GM18951 (cell line): Measurements from ENCODE around the gene TH.

Experiments used
- POLR2A ChIP-seq: IDR thresholded peaks from 4 replicates; pipeline ENCODE4 v1.6.1; 2011; ENCODE audit warnings: mild to moderate bottlenecking; ENCODE audit not compliant: insufficient read length, insufficient read depth; ENCODE audit errors: extremely low read depth
- in situ Hi-C: fragments of 300-500 bp; cut with MboI; formaldehyde crosslinking; loops from one replicate; pipeline ENCODE4 v1.12.0; 2022; ENCODE audit warnings: low sequenced_read_pairs, mixed read lengths, inconsistent platforms; ENCODE audit not compliant: unreplicated experiment

The TH gene

DNA sequence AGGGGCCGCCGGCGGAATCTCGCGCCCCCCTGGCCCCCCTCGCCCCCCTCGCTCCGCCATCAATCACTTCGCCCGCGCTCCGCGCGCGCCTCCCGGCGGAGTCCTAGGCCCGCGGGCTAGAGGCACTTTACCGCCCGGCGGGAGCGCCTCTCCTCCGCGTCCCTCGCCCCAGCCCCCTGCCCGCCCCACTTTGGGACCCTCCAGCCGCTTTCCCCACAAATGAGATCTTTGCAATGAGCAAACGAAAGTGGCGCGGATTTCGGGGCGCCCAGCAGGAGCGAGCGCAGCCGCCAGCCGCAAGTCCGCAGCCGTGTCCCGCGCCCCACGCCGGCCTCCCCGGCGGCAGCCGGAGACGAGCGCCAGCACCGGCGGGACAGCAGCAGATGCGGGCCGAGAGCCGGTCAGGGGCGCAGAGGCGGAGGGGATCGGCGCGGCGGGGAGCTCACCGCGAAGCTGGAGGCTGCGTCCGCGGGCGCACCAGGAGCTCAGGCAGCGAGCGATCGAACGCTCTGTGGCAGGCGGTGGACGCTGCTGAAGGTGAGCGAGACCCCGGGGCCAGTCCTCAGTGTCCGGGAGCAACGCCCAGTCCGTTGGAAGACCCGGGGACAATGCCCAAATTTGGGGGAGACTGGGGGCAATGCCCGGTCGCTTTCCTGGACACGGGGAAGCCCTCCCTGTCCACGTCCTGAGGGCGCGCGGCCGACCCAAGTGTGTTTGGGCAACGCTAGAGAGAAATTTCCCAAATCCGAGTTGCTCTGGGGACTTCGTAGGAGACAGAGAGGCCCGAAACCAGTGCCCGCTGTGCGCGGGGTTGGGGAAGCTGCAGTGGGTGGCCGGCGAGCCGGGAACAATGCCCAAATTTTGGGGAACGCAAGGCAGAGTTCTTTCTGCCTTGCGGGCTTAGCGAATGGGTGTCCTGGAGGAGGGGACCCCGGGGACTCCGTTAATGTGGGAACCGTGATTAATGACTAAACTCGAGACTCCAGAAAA is 30.9 kb downstream of the TH start:
- TF ChIP-seq POLR2A = no peak
- in situ Hi-C loops = no loop called here

DNA sequence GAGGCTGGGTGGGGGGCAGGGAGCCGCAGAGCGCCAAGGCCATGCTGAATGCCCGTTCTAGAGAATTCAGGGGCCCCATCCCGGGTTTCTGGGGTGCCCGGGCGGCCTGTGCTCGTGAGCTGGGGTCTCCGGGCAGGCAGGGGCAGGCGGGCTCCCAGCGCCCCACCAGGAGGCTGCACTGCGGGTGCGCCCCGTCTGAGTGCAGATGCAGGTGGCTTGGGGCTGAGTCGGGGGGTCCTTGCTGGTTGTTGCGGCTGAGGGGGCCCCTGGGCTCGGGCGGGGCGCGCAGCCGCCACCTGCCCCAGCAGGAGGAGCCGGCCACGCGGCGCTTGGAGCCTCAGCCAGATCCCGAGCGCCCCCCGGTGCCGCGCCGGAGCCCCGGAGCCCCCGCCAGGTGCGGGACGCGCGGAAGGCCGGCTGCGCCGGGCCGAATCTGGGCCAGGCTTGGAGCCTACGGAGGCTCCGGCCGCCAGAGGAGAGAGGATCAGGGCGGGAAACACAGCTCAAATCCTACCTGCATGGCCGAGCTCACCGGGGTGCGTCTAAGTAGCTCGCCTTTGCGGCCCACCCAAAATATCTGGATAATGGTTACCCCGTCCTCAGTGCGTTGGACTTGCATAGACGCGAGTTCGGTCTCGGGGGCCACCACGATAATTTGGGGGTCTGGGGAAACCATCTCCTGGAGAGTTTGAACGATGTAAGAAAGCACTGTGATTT is 31.8 kb downstream of the TH start:
- TF ChIP-seq POLR2A = no peak
- in situ Hi-C loops = no loop called here

DNA sequence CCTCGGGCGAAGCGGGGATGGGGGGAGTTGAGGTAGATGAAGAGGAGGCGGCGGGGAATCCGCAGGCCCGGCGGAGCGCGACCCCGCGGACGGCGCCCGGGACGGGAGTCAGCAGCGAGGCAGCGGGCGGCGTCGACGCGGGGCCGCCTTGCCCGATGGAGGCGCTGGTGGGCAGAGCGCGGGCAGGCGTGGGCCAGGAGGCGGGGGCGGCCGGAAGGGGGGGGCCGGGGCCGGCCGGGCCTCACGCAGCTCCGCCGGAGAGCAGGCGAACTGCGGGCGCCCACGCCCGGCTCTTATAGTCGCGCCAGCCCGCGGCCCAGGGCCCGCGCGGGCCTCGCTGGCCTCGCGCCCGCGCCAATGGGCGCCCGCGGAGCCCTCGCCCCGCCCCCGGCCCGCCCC is 32.5 kb downstream of the TH start, which contains the start of gene IGF2:
Gene IGF2, minus strand, starts transcription at position 267 of the 399 bp plus-strand sequence. CDS start 3,866 bp downstream, outside the sequence.
- in situ Hi-C loops = no loop called here
- TF ChIP-seq POLR2A = no peak

DNA sequence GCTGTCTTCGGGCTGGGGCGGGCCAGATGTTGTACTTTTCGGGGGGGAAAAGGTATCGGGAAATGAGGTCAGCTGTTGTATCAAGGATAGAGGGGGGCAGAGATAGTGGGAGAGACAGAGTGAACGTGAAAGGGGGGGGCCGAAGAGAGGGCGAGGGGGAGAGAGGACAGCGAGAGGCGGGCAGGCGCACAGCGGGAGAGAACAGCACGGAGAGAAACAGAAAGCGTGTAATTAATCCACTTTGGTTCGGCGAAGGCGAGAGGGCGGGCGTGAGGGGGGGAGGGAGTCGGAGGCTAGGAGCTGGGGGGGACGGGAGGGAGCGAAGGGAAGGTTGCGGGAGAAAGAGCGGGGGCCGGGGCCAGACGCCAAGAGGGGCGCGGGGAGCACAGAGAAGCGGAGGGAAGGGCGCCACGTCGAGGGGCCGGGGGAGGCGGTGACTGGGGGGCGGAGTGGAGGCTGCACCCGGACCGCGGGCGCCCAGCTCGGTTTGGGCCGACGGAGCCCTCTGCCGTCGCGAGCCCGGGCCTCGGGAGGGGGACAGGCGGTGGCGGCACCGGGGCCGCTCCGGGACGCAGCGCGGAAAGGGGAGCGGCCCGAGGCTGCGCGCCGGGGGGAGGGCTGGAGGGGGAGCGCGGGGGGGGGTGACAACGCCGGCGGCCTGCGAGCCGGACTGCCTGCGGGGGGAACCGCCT is 33.0 kb downstream of the TH start:
- in situ Hi-C loops = no loop called here
- TF ChIP-seq POLR2A = no peak

DNA sequence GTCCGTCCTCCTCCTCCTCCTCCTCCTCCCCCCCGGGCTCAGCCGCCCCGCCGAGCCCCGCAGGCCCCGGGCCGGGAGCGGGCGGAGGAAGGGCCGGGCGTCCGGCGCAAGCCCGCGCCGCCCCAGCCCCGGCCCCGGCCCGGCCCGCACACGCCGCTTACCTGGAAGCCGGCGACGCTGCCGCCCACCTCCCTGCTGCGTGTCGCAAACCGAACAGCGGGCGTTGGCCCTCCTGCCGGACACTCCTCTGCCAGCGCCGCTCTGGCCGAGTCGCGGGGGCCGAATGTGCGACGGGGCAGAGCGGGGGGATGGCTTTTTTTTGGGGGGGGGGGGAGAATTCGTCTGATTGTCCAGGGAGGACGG is 33.6 kb downstream of the TH start:
- in situ Hi-C loops = no loop called here

DNA sequence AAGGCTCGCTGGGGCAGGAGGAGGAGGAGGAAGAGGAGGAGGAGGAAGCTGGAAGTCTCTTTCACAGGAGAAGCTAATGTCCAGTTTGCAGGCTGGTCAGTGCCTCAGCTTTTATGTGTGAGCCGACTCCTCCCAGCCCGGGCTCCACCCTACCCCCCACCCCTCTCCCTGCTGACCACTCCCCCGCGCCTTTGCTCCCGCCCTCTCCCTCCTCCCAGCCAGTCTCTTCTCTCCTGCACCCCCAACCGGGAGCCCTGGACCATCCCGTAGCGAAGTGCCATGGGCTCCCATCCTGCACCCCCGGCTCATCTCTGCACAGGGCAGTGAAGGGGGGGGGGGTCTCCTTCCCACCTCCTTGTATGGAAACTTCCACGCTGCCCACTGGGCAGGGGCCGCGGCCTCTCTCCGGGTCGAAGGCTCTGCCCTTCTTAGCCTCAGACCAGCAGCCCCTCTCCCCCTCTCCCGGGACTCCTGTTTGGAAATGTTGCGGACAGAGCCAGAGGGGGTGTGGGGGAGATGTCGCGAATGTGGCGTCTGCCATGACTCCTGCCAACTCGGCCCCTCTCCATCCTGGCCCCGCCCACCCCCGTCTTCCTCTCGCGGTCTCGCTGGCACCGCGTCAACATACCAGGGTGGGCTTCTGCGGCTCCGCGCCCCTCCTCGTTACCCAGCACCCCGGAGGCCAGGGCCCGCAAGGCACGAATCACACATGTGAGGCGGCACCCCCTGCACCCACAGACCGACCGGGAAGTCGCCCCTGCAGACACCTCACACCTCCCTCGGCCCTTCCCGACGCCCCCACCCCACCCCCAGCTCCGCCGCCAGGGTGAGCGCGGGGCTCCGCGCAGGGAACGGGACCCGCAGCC is 34.2 kb downstream of the TH start:
- in situ Hi-C loops = no loop called here
- no peak for TF ChIP-seq POLR2A

More for the DNA sequence above, 33.6 kb downstream of the TH start:
- no peak for TF ChIP-seq POLR2A

DNA sequence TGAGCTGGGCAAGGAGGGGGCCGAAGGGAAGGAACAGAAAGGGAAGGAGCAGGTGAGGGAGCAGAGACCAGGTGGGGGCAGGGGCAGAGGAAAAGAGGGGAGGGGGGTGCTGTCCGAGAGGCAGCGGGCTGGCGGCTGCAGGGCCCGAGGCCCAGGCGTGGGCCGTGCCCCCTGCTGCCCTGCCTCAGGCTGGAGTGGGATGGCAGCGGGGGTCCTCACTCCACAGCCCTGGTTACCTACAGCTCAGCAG is 34.7 kb downstream of the TH start:
- in situ Hi-C loops = no loop called here
- TF ChIP-seq POLR2A = no peak

DNA sequence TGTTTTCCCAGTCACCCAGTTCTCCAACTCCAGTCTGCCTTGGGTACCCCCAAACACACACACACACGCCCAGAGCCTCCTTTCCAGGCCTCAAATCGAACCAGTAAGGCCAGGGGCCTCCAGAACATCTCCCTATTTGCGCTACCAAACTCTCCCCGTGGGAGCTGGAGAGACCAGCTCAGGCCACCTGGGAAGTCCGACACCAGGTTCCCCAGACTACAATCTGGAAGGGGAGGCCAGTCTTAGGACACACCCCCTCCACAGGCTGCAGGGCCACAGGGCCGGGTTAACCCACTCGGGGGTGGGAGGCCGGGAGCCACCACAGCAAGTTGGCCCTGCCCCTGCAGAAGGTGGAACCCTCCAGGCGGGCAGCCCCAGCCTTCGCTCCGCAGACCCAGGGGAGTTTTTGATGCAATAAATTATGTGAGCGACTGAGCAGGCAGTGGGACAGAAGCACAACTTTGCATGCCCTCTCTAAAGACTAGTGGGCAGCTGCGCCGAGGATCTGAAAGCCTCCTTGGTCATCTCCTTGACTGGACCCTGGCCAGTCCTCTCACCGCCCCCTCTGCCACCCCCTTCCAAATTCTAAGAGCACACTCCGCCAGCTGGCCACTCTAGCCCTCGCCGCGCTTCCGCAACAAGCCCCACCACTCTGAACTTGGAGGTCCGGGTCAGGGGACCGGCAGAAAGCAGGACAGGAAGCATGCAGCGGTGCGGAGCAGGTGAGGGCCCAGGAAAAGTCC is 35.2 kb downstream of the TH start:
- in situ Hi-C loops = no loop called here

DNA sequence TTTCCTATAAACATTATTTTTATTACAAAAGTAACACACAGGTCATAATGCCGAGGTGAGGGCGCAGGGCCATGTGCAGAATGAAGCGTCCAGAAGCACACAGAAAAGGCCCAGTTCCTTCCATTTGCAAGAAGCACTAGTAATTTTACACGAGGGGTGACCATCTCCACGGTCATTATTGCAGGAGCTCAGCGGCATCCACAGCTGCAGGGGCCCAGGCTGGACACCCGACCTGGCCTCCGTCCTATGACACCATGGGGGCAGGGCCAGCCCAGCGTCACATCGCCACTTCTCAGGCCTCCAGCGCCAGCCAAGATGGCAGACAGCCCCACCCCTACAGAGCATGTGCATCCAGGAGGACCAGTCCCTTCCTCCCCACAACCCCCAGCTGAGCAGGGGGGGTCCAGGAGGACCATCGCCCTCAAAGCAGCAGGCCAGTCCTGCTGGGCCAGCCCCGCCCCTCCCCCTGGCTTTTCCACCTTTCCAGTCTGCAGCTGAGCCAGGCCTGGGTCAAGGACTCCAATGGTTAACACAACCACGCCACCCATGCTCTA is 35.9 kb downstream of the TH start:
- no peak for TF ChIP-seq POLR2A
- in situ Hi-C loops = no loop called here

More for the DNA sequence above, 35.2 kb downstream of the TH start:
- no peak for TF ChIP-seq POLR2A

DNA sequence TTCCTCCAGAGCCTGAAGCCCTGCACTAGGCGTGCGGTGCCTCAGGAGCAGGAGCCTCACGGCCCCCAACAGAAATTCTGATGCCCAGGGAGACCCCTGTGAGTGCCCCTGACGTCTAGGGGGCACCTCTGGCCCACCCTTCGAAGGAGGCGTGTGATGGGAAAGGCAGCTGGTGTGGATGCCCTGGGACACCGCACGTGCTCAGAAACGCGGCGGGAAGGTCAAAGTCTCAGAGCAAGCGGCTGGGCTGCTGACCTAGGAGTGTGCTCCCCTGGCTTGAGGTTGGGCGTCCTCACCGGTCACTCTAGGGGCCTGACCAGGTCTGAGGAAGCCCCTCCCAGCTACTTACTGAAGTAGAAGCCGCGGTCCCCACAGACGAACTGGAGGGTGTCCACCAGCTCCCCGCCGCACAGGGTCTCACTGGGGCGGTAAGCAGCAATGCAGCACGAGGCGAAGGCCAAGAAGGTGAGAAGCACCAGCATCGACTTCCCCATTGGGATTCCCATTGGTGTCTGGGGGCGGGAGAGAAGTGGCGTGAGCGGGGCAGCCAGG is 36.5 kb downstream of the TH start:
- in situ Hi-C loops = no loop called here
- TF ChIP-seq POLR2A = no peak
